ENCODE results near the gene PTPRC. TPM values are rescaled to one million over a fixed set of nuclear protein-coding genes. Genes with fewer than 3 reads are reported as not detected.

Gene PTPRC
- total and polyA plus RNA-seq, 9 donors: 1.9 to 17.5 (median 6.9) TPM

GRCh38 chr1:198633675-198634121 lies 5.1 kb upstream of the PTPRC start:
- no peak for TF ChIP-seq POLR2A (IDR thresholded peaks at IDR 0.05)
- TF ChIP-seq EP300 (IDR thresholded peaks at IDR 0.05): no peak
- TF ChIP-seq CTCF (IDR thresholded peaks at IDR 0.05): no peak
- WGBS, 3 donors: 93 to 96% (median 95%) methylated on average over 2 of the region's 2 CpGs
- Histone ChIP-seq H3K36me3 (no peaks in the 10 kb centered on the region), H3K27ac (no peak overlapping the region), H3K9me3 (no peaks in the 10 kb centered on the region), H3K4me1 (ENCODE audit: insufficient read depth) (no peaks in the 10 kb centered on the region), H3K4me3 (no peak overlapping the region), H3K27me3 (no peaks in the 10 kb centered on the region)
- DNase-seq: no peak
- intact Hi-C loops (cut with DNase I): no loop called here

- DNase-seq: no peak
- Histone ChIP-seq H3K36me3 (no peaks in the 10 kb centered on the region), H3K27ac (no peak overlapping the region), H3K4me3 (no peak overlapping the region), H3K9me3 (no peaks in the 10 kb centered on the region), H3K27me3 (no peaks in the 10 kb centered on the region), H3K4me1 (ENCODE audit: insufficient read depth) (no peaks in the 10 kb centered on the region)
- TF ChIP-seq EP300 (IDR thresholded peaks at IDR 0.05) (no peak), CTCF (IDR thresholded peaks at IDR 0.05) (no peak), POLR2A (IDR thresholded peaks at IDR 0.05) (no peak)
- intact Hi-C loops (cut with DNase I): no loop called here
These were observed 2.9 kb upstream of the PTPRC start for GRCh38 chr1:198635964-198636363.

DNA sequence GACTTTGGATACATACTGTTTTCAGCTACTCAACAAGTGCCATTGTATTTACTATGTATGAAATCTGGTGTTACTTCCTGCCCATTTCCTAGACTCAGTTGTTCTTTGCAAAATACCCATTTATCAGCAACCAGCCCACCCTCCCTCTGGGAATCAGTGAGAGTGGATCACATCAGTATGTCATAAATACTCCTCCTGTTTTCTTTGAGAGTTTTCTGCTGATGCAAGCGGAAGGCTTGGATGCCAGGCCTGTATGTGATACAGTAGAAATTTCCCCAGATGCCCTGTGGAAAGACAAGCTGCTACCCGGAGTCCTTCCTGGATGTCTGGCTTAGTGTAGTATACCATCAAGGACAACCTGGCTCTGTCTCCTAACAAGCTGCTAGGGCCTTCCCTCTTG lies 2.4 kb upstream of the PTPRC start:
- Histone ChIP-seq H3K36me3 (no peaks in the 10 kb centered on the region), H3K27me3 (no peaks in the 10 kb centered on the region), H3K27ac (no peak overlapping the region), H3K9me3 (no peaks in the 10 kb centered on the region), H3K4me1 (ENCODE audit: insufficient read depth) (no peaks in the 10 kb centered on the region), H3K4me3 (no peak overlapping the region)
- intact Hi-C loops (cut with DNase I): no loop called here
- 88 to 98% (median 91%) methylated on average over 2 of the region's 2 CpGs for WGBS, 3 donors
- TF ChIP-seq CTCF (IDR thresholded peaks at IDR 0.05) (no peak), POLR2A (IDR thresholded peaks at IDR 0.05) (no peak), EP300 (IDR thresholded peaks at IDR 0.05) (no peak)
- no peak for DNase-seq

DNA sequence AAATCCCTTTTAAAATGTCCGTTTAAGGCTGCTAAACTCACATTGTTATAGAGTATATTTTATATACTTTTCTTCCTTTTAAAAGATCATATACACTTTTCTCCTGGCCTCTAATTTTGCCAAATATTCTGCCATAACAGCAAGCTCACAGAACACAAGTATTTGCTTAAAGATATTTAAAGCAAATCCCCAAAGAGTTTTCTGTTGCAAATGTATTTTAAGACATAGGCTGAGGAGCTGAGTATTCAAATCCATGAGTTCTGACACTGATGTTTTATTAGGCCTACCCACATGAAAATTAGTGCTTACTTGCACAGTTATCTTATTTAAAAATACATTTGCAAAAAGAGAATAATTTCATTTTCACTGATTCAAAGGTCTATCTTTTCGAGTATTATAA lies 1.7 kb upstream of the PTPRC start:
- Histone ChIP-seq H3K36me3 (no peaks in the 10 kb centered on the region), H3K27me3 (no peaks in the 10 kb centered on the region), H3K9me3 (no peaks in the 10 kb centered on the region), H3K4me1 (ENCODE audit: insufficient read depth) (no peaks in the 10 kb centered on the region), H3K4me3 (no peak overlapping the region), H3K27ac (no peak overlapping the region)
- WGBS, 3 donors: 86 to 88% (median 86%) methylated on average over 2 of the region's 2 CpGs
- TF ChIP-seq CTCF (IDR thresholded peaks at IDR 0.05): no peak
- DNase-seq: no peak
- intact Hi-C loops (cut with DNase I): no loop called here

All from ovary (tissue), 9 donors.